Measurements from ENCODE around the gene RAB37. TPM values are rescaled to one million over a fixed set of nuclear protein-coding genes. Genes with fewer than 3 reads are reported as not detected.

RAB37 gene
- total and polyA plus RNA-seq, 11 donors, result 0.76 to 3.6 (median 1.7) TPM

- ATAC-seq, result peak in 2 of 4 donors; percentile 19 to 20
- no peak overlapping the region for H3K4me3 ChIP-seq
These were observed 20.4 kb downstream of the RAB37 start for GRCh38 chr17:74757502-74757901.

GRCh38 chr17:74757931-74758847 lies 21.1 kb downstream of the RAB37 start:
- ATAC-seq, result peak in 3 of 4 donors; percentile 31 to 65 (median 38)
- Histone ChIP-seq H3K4me1 (peaks cover 19 to 85% (median 48%) of the 10 kb centered on the region in 12 donors), H3K27ac (peak overlapping the region in 11 of 12 donors; percentile 1 to 67 (median 29))

More at GRCh38 chr17:74757502-74757901, 20.4 kb downstream of the RAB37 start:
- Histone ChIP-seq H3K27ac (peak overlapping the region in 8 of 12 donors; percentile 2 to 67 (median 28)), H3K4me1 (peaks cover 19 to 85% (median 48%) of the 10 kb centered on the region in 12 donors), H3K36me3 (no peaks in the 10 kb centered on the region), H3K9me3 (no peaks in the 10 kb centered on the region), H3K27me3 (no peaks in the 10 kb centered on the region)
- TF ChIP-seq POLR2A (IDR thresholded peaks at IDR 0.05) (no peak), CTCF (IDR thresholded peaks at IDR 0.05) (no peak)
- peak in 3 of 5 donors; percentile 60 to 79 (median 64) for DNase-seq
- intact Hi-C loops (cut with DNase I), result no loop called here
- 31 to 65% (median 59%) methylated on average over 3 of the region's 3 CpGs for WGBS, 4 donors

GRCh38 chr17:74758848-74759168 lies 21.8 kb downstream of the RAB37 start:
- WGBS, 4 donors, result 66 to 90% (median 77%) methylated on average over 2 of the region's 2 CpGs
- TF ChIP-seq POLR2A (IDR thresholded peaks at IDR 0.05), result no peak
- no peak for TF ChIP-seq CTCF (IDR thresholded peaks at IDR 0.05)
- H3K27ac ChIP-seq, result peak overlapping the region in 8 of 12 donors; percentile 1 to 67 (median 34)
- H3K36me3 ChIP-seq, result no peaks in the 10 kb centered on the region
- peaks cover 19 to 85% (median 48%) of the 10 kb centered on the region in 12 donors for H3K4me1 ChIP-seq
- DNase-seq (peak in 1 of 5 donors; percentile 54), ATAC-seq (peak in 2 of 4 donors; percentile 20 to 23)
- no peaks in the 10 kb centered on the region for H3K27me3 ChIP-seq
- H3K9me3 ChIP-seq, result no peaks in the 10 kb centered on the region
- peak overlapping the region in 1 of 12 donors; percentile 10 for H3K4me3 ChIP-seq
- intact Hi-C loops (cut with DNase I), result no loop called here

More at GRCh38 chr17:74757931-74758847, 21.1 kb downstream of the RAB37 start:
- no peaks in the 10 kb centered on the region for H3K27me3 ChIP-seq
- 45 to 56% (median 49%) methylated on average over 17 to 26 of the region's 26 CpGs for WGBS, 4 donors
- H3K4me3 ChIP-seq, result peak overlapping the region in 3 of 12 donors; percentile 2 to 10 (median 9)
- intact Hi-C loops (cut with DNase I), result no loop called here
- H3K9me3 ChIP-seq, result no peaks in the 10 kb centered on the region
- DNase-seq, result peak in 2 of 5 donors; percentile 65 to 69
- TF ChIP-seq CTCF (IDR thresholded peaks at IDR 0.05), result no peak
- no peaks in the 10 kb centered on the region for H3K36me3 ChIP-seq

- Histone ChIP-seq H3K27ac (peak overlapping the region in 6 of 12 donors; percentile 1 to 67 (median 49)), H3K4me3 (peak overlapping the region in 1 of 12 donors; percentile 10), H3K9me3 (no peaks in the 10 kb centered on the region), H3K4me1 (peaks cover 19 to 83% (median 48%) of the 10 kb centered on the region in 12 donors), H3K36me3 (peaks cover 0 to 2% (median 0%) of the 10 kb centered on the region in 9 donors), H3K27me3 (no peaks in the 10 kb centered on the region)
- ATAC-seq (no peak), DNase-seq (no peak)
- TF ChIP-seq POLR2A (IDR thresholded peaks at IDR 0.05) (no peak), CTCF (IDR thresholded peaks at IDR 0.05) (no peak)
- 77 to 85% (median 83%) methylated on average over 6 to 9 of the region's 9 CpGs for WGBS, 4 donors
- intact Hi-C loops (cut with DNase I), result no loop called here
These were observed 22.3 kb downstream of the RAB37 start for GRCh38 chr17:74759243-74759801.
